SK-N-SH (cell line): ENCODE measurements around the gene LURAP1L. TPM values are rescaled to one million over a fixed set of nuclear protein-coding genes. Genes with fewer than 3 reads are reported as not detected.

Experiments
- CTCF ChIA-PET: fragments of 300-600, 350-600 bp; formaldehyde crosslinking; extraction: SDS; loops from one replicate; lab custom pipeline; 2021; lab: Yijun Ruan, JAX
- POLR2A ChIA-PET: fragments of 350-600 bp; sonication (Branson Sonifier 250); formaldehyde crosslinking; extraction: SDS; loops from one replicate; lab custom pipeline; 2020; ENCODE audit warnings: antibody characterized with exemption, inconsistent platforms; lab: Yijun Ruan, JAX
- DNase-seq: peaks from one replicate; pipeline ENCODE4 v3.0.0; 2012
- H2AFZ ChIP-seq: fragments of 200-600 bp; sonication (generic); 2 replicates; pipeline ENCODE4 v1.8.1; 2016; ENCODE audit warnings: antibody characterized with exemption, mild to moderate bottlenecking, low read depth
- H3F3A ChIP-seq: fragments of 200-600 bp; sonication (generic); replicated peaks from 2 replicates; pipeline ENCODE3; 2016; ENCODE audit warnings: antibody characterized with exemption, mild to moderate bottlenecking; ENCODE audit not compliant: insufficient read depth
- H3K27ac ChIP-seq, 2 experiments: fragments of 200-500 bp in 1 of 2; fragments of 200-600 bp in 1 of 2; sonication (Bioruptor generic) in 1 of 2; sonication (generic), shearing (Covaris generic) in 1 of 2; 2 replicates each; pipeline versions ENCODE4 v1.5.1 to v1.6.1; 2014 to 2016; ENCODE audit warnings: low read depth in 2 of 2, inconsistent platforms in 1 of 2, low read length in 1 of 2, mild to moderate bottlenecking in 1 of 2, mixed read lengths in 1 of 2
- H3K27me3 ChIP-seq: fragments of 200-600 bp; sonication (generic), shearing (Covaris generic); 2 replicates; pipeline ENCODE4 v1.6.1; 2016; ENCODE audit warnings: mixed run types; ENCODE audit not compliant: insufficient read depth
- H3K36me3 ChIP-seq, 2 experiments: fragments of 200-500 bp in 1 of 2; fragments of 200-600 bp in 1 of 2; sonication (Bioruptor generic) in 1 of 2; sonication (generic) in 1 of 2; replicated peaks in 1 of 2; 2 replicates each; pipeline versions ENCODE3 to v1.5.1; 2014 to 2016; ENCODE audit warnings: low read length in 1 of 2, mild to moderate bottlenecking in 1 of 2; ENCODE audit not compliant: insufficient read depth in 2 of 2, control insufficient read depth in 1 of 2
- H3K4me1 ChIP-seq, 2 experiments: fragments of 200-500 bp in 1 of 2; fragments of 200-600 bp in 1 of 2; sonication (Bioruptor generic) in 1 of 2; sonication (generic), shearing (Covaris generic) in 1 of 2; 2 replicates each; pipeline versions ENCODE4 v1.5.1 to v1.6.1; 2014 to 2016; ENCODE audit warnings: low read depth in 1 of 2, low read length in 1 of 2, mixed run types in 1 of 2; ENCODE audit not compliant: insufficient read depth in 2 of 2, control insufficient read depth in 1 of 2
- H3K4me2 ChIP-seq: fragments of 200-600 bp; sonication (generic), shearing (Covaris generic); 2 replicates; pipeline ENCODE4 v1.6.1; 2017; ENCODE audit warnings: mixed run types
- H3K4me3 ChIP-seq, 2 experiments: fragments of 200-500 bp in 1 of 2; fragments of 200-600 bp in 1 of 2; sonication (Bioruptor generic) in 1 of 2; sonication (generic), shearing (Covaris generic) in 1 of 2; 2 replicates each; pipeline versions ENCODE4 v1.5.1 to v1.8.1; 2014 to 2016; ENCODE audit warnings: low read depth in 2 of 2, inconsistent platforms in 1 of 2, low read length in 1 of 2, mild to moderate bottlenecking in 1 of 2, mixed read lengths in 1 of 2, moderate library complexity in 1 of 2
- H3K79me2 ChIP-seq: fragments of 200-600 bp; sonication (generic); 2 replicates; pipeline ENCODE4 v1.8.1; 2017; ENCODE audit warnings: mild to moderate bottlenecking; ENCODE audit not compliant: insufficient read depth
- H3K9ac ChIP-seq: fragments of 200-600 bp; sonication (generic); 2 replicates; pipeline ENCODE4 v1.6.1; 2017; ENCODE audit warnings: mixed run types
- H3K9me2 ChIP-seq: fragments of 200-600 bp; sonication (generic); 2 replicates; pipeline ENCODE4 v1.6.1; 2017; ENCODE audit warnings: mixed run types
- H3K9me3 ChIP-seq: fragments of 200-600 bp; sonication (generic); 2 replicates; pipeline ENCODE4 v1.6.1; 2017; ENCODE audit warnings: mixed run types, mild to moderate bottlenecking, moderate library complexity
- H4K20me1 ChIP-seq: fragments of 200-600 bp; sonication (generic); 2 replicates; pipeline ENCODE4 v1.6.1; 2017; ENCODE audit warnings: mild to moderate bottlenecking, mixed run types; ENCODE audit not compliant: insufficient read depth
- CHD2 ChIP-seq: fragments of 150-350 bp; IDR thresholded peaks from 2 replicates; pipeline ENCODE4 v1.6.1; 2018; ENCODE audit warnings: low read length; ENCODE audit not compliant: partially characterized antibody
- CTCF ChIP-seq: fragments of 200-600 bp; sonication (generic); IDR thresholded peaks from 2 replicates; pipeline ENCODE4 v1.6.1; 2017; ENCODE audit warnings: antibody characterized with exemption, mild to moderate bottlenecking, moderate library complexity
- EP300 ChIP-seq, 2 experiments: IDR thresholded peaks; 2 replicates each; pipeline versions ENCODE4 v1.4.0 to v1.6.1; 2012; ENCODE audit warnings: borderline replicate concordance in 1 of 2, low read depth in 1 of 2, low read length in 1 of 2
- EZH2phosphoT487 ChIP-seq: fragments of 200-600 bp; sonication (generic); IDR thresholded peaks from 2 replicates; pipeline ENCODE4 v1.6.1; 2017; ENCODE audit warnings: low read depth, mixed run types, mild to moderate bottlenecking, antibody characterized with exemption, moderate library complexity, borderline replicate concordance
- FOSL2 ChIP-seq: IDR thresholded peaks from 2 replicates; pipeline ENCODE4 v1.4.0; 2012; ENCODE audit warnings: low read depth, mild to moderate bottlenecking, moderate library complexity, borderline replicate concordance
- FOXJ3 ChIP-seq: sonication (generic); formaldehyde crosslinking; IDR thresholded peaks from 2 replicates; pipeline ENCODE4 v1.5.1; 2020; ENCODE audit warnings: mild to moderate bottlenecking, missing genetic modification reagents
- GATA2 ChIP-seq: sonication (generic); formaldehyde crosslinking; IDR thresholded peaks from 2 replicates; pipeline ENCODE4 v1.5.0; 2020; ENCODE audit warnings: mild to moderate bottlenecking, missing genetic modification reagents
- MEF2A ChIP-seq: IDR thresholded peaks from 2 replicates; pipeline ENCODE4 v1.4.0; 2012; ENCODE audit warnings: low read depth, borderline replicate concordance
- MXI1 ChIP-seq: IDR thresholded peaks from 2 replicates; pipeline ENCODE4 v1.6.1; 2012; ENCODE audit warnings: mild to moderate bottlenecking, low read depth, low read length, improper control_type of control experiment
- NRF1 ChIP-seq: IDR thresholded peaks from 2 replicates; pipeline ENCODE4 v1.6.1; 2012; ENCODE audit warnings: low read depth, mild to moderate bottlenecking, low read length
- RAD21 ChIP-seq: IDR thresholded peaks from 2 replicates; pipeline ENCODE4 v1.6.1; 2012; ENCODE audit warnings: mild to moderate bottlenecking, low read length
- REST ChIP-seq: IDR thresholded peaks from 2 replicates; pipeline ENCODE4 v1.6.1; 2012; ENCODE audit warnings: mild to moderate bottlenecking, low read depth, low read length, moderate library complexity
- SIN3A ChIP-seq: IDR thresholded peaks from 2 replicates; pipeline ENCODE4 v1.6.1; 2012; ENCODE audit warnings: low read depth, mild to moderate bottlenecking, low read length, moderate library complexity, borderline replicate concordance
- SMC3 ChIP-seq: IDR thresholded peaks from 2 replicates; pipeline ENCODE4 v1.6.1; 2012; ENCODE audit warnings: low read depth, low read length, improper control_type of control experiment
- TAF1 ChIP-seq: IDR thresholded peaks from 2 replicates; pipeline ENCODE4 v1.6.1; 2012; ENCODE audit warnings: low read depth, mild to moderate bottlenecking, low read length, moderate library complexity, borderline replicate concordance
- YY1 ChIP-seq: IDR thresholded peaks from 2 replicates; pipeline ENCODE4 v1.4.0; 2012; ENCODE audit warnings: low read depth, mild to moderate bottlenecking
- polyA plus RNA-seq, 3 experiments: library from polyadenylated mRNA; depleted of rRNA; stranded (reverse); fragments of >200 nt; gene quantifications; 2 replicates each; pipeline ENCODE4 v1.2.3, GENCODE V29; 2012
- TF ChIP-seq, protein P1 (sequence below): IDR thresholded peaks from 2 replicates; pipeline ENCODE4; 2012
- TF ChIP-seq, protein P2 (sequence below): IDR thresholded peaks from 2 replicates; pipeline ENCODE4 v1.4.0; 2012; ENCODE audit warnings: low read depth, borderline replicate concordance
- TF ChIP-seq, protein P3 (sequence below): fragments of 150-350 bp; IDR thresholded peaks from 2 replicates; pipeline ENCODE4 v1.6.1; 2016; ENCODE audit warnings: mild to moderate bottlenecking, low read depth, low read length
- TF ChIP-seq, protein P4 (sequence below): IDR thresholded peaks from 2 replicates; pipeline ENCODE4 v1.4.0; 2012; ENCODE audit warnings: low read depth, borderline replicate concordance

The LURAP1L gene
- polyA plus RNA-seq, 1 of the 3 experiments (the other 2 are of a cell fraction): 3.4 TPM

- TF ChIP-seq, protein P1, sequence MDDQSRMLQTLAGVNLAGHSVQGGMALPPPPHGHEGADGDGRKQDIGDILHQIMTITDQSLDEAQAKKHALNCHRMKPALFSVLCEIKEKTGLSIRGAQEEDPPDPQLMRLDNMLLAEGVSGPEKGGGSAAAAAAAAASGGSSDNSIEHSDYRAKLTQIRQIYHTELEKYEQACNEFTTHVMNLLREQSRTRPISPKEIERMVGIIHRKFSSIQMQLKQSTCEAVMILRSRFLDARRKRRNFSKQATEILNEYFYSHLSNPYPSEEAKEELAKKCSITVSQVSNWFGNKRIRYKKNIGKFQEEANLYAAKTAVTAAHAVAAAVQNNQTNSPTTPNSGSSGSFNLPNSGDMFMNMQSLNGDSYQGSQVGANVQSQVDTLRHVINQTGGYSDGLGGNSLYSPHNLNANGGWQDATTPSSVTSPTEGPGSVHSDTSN: no peak
- TF ChIP-seq RAD21 (no peak), FOSL2 (no peak), YY1 (no peak), FOXJ3 (CRISPR knock-in tag) (no peak), NRF1 (no peak), EZH2phosphoT487 (no peak), TAF1 (no peak), MEF2A (no peak), EP300 (IDR thresholded peaks at IDR 0.05; ENCODE audit: borderline replicate concordance in 1 of 2, low read depth in 1 of 2, low read length in 1 of 2) (no peak), MXI1 (no peak), CHD2 (no peak), SMC3 (no peak), GATA2 (CRISPR knock-in tag) (no peak), CTCF (no peak), REST (no peak), SIN3A (no peak)
- TF ChIP-seq, protein P2, sequence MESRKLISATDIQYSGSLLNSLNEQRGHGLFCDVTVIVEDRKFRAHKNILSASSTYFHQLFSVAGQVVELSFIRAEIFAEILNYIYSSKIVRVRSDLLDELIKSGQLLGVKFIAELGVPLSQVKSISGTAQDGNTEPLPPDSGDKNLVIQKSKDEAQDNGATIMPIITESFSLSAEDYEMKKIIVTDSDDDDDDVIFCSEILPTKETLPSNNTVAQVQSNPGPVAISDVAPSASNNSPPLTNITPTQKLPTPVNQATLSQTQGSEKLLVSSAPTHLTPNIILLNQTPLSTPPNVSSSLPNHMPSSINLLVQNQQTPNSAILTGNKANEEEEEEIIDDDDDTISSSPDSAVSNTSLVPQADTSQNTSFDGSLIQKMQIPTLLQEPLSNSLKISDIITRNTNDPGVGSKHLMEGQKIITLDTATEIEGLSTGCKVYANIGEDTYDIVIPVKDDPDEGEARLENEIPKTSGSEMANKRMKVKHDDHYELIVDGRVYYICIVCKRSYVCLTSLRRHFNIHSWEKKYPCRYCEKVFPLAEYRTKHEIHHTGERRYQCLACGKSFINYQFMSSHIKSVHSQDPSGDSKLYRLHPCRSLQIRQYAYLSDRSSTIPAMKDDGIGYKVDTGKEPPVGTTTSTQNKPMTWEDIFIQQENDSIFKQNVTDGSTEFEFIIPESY: no peak
- TF ChIP-seq, protein P3, sequence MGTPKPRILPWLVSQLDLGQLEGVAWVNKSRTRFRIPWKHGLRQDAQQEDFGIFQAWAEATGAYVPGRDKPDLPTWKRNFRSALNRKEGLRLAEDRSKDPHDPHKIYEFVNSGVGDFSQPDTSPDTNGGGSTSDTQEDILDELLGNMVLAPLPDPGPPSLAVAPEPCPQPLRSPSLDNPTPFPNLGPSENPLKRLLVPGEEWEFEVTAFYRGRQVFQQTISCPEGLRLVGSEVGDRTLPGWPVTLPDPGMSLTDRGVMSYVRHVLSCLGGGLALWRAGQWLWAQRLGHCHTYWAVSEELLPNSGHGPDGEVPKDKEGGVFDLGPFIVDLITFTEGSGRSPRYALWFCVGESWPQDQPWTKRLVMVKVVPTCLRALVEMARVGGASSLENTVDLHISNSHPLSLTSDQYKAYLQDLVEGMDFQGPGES: no peak
- TF ChIP-seq, protein P4, sequence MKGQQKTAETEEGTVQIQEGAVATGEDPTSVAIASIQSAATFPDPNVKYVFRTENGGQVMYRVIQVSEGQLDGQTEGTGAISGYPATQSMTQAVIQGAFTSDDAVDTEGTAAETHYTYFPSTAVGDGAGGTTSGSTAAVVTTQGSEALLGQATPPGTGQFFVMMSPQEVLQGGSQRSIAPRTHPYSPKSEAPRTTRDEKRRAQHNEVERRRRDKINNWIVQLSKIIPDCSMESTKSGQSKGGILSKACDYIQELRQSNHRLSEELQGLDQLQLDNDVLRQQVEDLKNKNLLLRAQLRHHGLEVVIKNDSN: no peak
- H3K4me3 ChIP-seq: no peak overlapping the region
- no peaks in the 10 kb centered on the region for H3F3A ChIP-seq
- no peaks in the 10 kb centered on the region; a peak in 2 of 4 replicates for H3K4me1 ChIP-seq
- H3K9me3 ChIP-seq: no peaks in the 10 kb centered on the region; the same call in 1 of the 2 replicates
- H3K9me2 ChIP-seq: no peaks in the 10 kb centered on the region
- no peak overlapping the region for H2AFZ ChIP-seq
- DNase-seq: no peak
- H3K79me2 ChIP-seq: no peaks in the 10 kb centered on the region
- no peak overlapping the region for H3K9ac ChIP-seq
- no peak overlapping the region for H3K27ac ChIP-seq
- ChIA-PET POLR2A (no interaction called here), CTCF (no interaction called here)
- H3K4me2 ChIP-seq: no peak overlapping the region
- H3K27me3 ChIP-seq: no peaks in the 10 kb centered on the region
- no peaks in the 10 kb centered on the region for H4K20me1 ChIP-seq
- H3K36me3 ChIP-seq: no peaks in the 10 kb centered on the region
Measured at GRCh38 chr9:12785941-12786340, 11.1 kb downstream of the LURAP1L start.
